ENCODE measurements around the gene LARP7. TPM values are rescaled to one million over a fixed set of nuclear protein-coding genes. Genes with fewer than 3 reads are reported as not detected.

The LARP7 gene
- total RNA-seq, 3 donors from 2014 or later = 39.3 to 57.5 (median 51.8) TPM

DNA sequence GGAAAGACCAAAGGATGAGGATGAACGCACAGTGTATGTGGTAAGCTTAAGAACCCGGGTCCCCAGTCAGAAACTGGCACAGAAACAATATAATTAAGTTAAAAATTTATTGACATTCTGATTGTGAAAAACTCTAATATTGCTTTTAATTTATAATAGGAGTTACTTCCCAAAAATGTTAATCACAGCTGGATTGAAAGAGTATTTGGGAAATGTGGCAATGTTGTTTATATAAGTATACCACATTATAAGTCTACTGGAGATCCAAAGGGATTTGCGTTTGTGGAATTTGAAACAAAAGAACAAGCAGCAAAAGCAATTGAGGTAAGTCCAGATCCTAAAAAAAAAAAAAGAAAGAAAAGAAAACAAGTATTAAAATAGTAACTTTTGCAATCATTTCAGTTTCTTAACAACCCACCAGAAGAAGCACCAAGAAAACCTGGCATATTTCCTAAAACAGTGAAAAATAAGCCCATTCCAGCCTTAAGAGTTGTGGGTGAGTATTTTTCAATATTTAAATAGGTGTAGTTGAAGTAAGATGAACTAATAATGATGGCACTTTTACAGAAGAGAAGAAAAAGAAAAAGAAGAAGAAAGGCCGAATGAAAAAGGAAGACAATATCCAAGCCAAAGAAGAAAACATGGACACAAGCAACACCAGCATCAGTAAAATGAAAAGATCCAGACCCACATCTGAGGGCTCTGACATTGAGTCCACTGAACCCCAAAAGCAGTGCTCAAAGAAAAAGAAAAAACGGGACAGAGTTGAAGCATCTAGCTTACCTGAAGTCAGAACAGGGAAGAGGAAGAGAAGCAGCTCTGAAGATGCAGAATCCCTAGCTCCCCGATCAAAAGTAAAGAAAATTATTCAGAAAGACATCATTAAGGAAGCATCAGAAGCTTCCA is 9.9 kb downstream of the LARP7 start:
- Histone ChIP-seq H3K9me3 (no peaks in the 10 kb centered on the region), H3K27me3 (no peaks in the 10 kb centered on the region), H3K4me3 (no peak overlapping the region), H3K4me1 (no peaks in the 10 kb centered on the region), H3K27ac (no peak overlapping the region), H3K36me3 (peaks cover 7% of the 10 kb centered on the region)
- intact Hi-C loops (cut with DNase I; ENCODE audit: low total_unique reads) = loop anchor here (10.0 kb wide), 1 partner anchor 118 kb away; no protein-coding TSS in a partner anchor
- DNase-seq (ENCODE audit: low spot score in 2 of 2) = no peak
- TF ChIP-seq POLR2AphosphoS5 (IDR thresholded peaks at IDR 0.05) (no peak), POLR2A (IDR thresholded peaks at IDR 0.05) (no peak)
- TF ChIP-seq, protein P1, sequence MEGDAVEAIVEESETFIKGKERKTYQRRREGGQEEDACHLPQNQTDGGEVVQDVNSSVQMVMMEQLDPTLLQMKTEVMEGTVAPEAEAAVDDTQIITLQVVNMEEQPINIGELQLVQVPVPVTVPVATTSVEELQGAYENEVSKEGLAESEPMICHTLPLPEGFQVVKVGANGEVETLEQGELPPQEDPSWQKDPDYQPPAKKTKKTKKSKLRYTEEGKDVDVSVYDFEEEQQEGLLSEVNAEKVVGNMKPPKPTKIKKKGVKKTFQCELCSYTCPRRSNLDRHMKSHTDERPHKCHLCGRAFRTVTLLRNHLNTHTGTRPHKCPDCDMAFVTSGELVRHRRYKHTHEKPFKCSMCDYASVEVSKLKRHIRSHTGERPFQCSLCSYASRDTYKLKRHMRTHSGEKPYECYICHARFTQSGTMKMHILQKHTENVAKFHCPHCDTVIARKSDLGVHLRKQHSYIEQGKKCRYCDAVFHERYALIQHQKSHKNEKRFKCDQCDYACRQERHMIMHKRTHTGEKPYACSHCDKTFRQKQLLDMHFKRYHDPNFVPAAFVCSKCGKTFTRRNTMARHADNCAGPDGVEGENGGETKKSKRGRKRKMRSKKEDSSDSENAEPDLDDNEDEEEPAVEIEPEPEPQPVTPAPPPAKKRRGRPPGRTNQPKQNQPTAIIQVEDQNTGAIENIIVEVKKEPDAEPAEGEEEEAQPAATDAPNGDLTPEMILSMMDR (IDR thresholded peaks at IDR 0.05) = no peak

GRCh38 chr4:112647785-112648184 is 10.8 kb downstream of the LARP7 start:
- Histone ChIP-seq H3K36me3 (peaks cover 7% of the 10 kb centered on the region), H3K9me3 (no peaks in the 10 kb centered on the region), H3K27me3 (no peaks in the 10 kb centered on the region), H3K27ac (no peak overlapping the region), H3K4me3 (no peak overlapping the region), H3K4me1 (no peaks in the 10 kb centered on the region)
- no peak for DNase-seq (ENCODE audit: low spot score in 2 of 2)
- TF ChIP-seq POLR2A (IDR thresholded peaks at IDR 0.05) (no peak), POLR2AphosphoS5 (IDR thresholded peaks at IDR 0.05) (no peak)
- TF ChIP-seq, protein P1 (IDR thresholded peaks at IDR 0.05) = no peak
- intact Hi-C loops (cut with DNase I; ENCODE audit: low total_unique reads) = loop anchor here (10.0 kb wide), 1 partner anchor 117 kb away; no protein-coding TSS in a partner anchor

GRCh38 chr4:112648263-112649054 is 11.5 kb downstream of the LARP7 start:
- Histone ChIP-seq H3K4me1 (no peaks in the 10 kb centered on the region), H3K36me3 (peaks cover 7% of the 10 kb centered on the region), H3K9me3 (no peaks in the 10 kb centered on the region), H3K4me3 (no peak overlapping the region), H3K27me3 (no peaks in the 10 kb centered on the region), H3K27ac (no peak overlapping the region)
- intact Hi-C loops (cut with DNase I; ENCODE audit: low total_unique reads) = loop anchor here (10.0 kb wide), 1 partner anchor 116 kb away; no protein-coding TSS in a partner anchor
- no peak for DNase-seq (ENCODE audit: low spot score in 2 of 2)
- TF ChIP-seq POLR2A (IDR thresholded peaks at IDR 0.05) (no peak), POLR2AphosphoS5 (IDR thresholded peaks at IDR 0.05) (no peak)
- TF ChIP-seq, protein P1 (IDR thresholded peaks at IDR 0.05) = no peak

DNA sequence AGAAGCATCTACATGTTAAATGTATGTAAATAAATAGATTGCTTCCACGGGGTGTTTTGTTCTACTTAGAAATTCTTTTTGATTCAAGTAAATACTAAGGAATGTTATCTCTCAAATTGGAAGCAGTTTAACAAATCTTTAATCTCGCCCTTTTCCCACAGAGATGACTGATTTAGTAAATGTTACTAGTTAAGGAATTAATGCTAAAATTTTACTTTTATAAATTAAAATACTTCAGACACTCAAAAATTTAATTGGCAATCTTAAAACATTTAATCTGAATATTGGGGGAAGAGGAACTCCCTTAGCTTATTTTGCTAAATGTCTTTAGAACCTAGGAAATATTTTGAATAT is 12.1 kb downstream of the LARP7 start:
- H3K36me3 ChIP-seq = peaks cover 7% of the 10 kb centered on the region
- intact Hi-C loops (cut with DNase I; ENCODE audit: low total_unique reads) = loop anchor here (10.0 kb wide), 1 partner anchor 116 kb away; no protein-coding TSS in a partner anchor

More for the DNA sequence above, 12.1 kb downstream of the LARP7 start:
- H3K4me1 ChIP-seq = no peaks in the 10 kb centered on the region
- H3K4me3 ChIP-seq = no peak overlapping the region
- TF ChIP-seq POLR2A (IDR thresholded peaks at IDR 0.05) = no peak
- no peak for TF ChIP-seq POLR2AphosphoS5 (IDR thresholded peaks at IDR 0.05)
- TF ChIP-seq, protein P1 (IDR thresholded peaks at IDR 0.05) = no peak
- H3K27me3 ChIP-seq = no peaks in the 10 kb centered on the region
- H3K27ac ChIP-seq = no peak overlapping the region
- no peak for DNase-seq (ENCODE audit: low spot score in 2 of 2)
- H3K9me3 ChIP-seq = no peaks in the 10 kb centered on the region
